ENCODE measurements around the gene DZIP3.

- no peak for TF ChIP-seq CTCF (conservative IDR thresholded peaks at IDR 0.05 in 1 of 2, IDR thresholded peaks at IDR 0.05 in 1 of 2; ENCODE audit: extremely low read depth in 1 of 2, insufficient read depth in 1 of 2, low read depth in 1 of 2, low read length in 2 of 2)
- TF ChIP-seq EZH2 (IDR thresholded peaks at IDR 0.05; ENCODE audit: borderline replicate concordance, low read length): no peak
Measured at GRCh38 chr3:108605028-108605427, 15.5 kb downstream of the DZIP3 start.

Measured in mammary epithelial cell (primary cell).